ENCODE results near the gene HIVEP3. TPM values are rescaled to one million over a fixed set of nuclear protein-coding genes. Genes with fewer than 3 reads are reported as not detected.

HIVEP3 gene
- total and polyA plus RNA-seq, 7 donors = 0.70 to 3.4 (median 2.1) TPM

GRCh38 chr1:41640141-41640751, 278.5 kb downstream of the HIVEP3 start:
- WGBS, 3 donors = 73 to 90% (median 80%) methylated on average over 10 to 12 of the region's 12 CpGs
- H3K36me3 ChIP-seq (ENCODE audit: insufficient read depth in 1 of 2, low read depth in 1 of 2) = no peaks in the 10 kb centered on the region
- intact Hi-C loops (cut with DNase I) = no loop called here
- no peak overlapping the region for H3K27ac ChIP-seq
- no peaks in the 10 kb centered on the region for H3K4me1 ChIP-seq
- ATAC-seq = peak in 1 of 4 donors; percentile 3
- H3K4me3 ChIP-seq = no peak overlapping the region
- no peak for TF ChIP-seq CTCF (IDR thresholded peaks at IDR 0.05)
- no peak for DNase-seq
- H3K9me3 ChIP-seq = no peaks in the 10 kb centered on the region
- H3K27me3 ChIP-seq (ENCODE audit: insufficient read depth in 3 of 3, low read length in 2 of 3) = peaks cover 0 to 2% (median 0%) of the 10 kb centered on the region in 3 donors

GRCh38 chr1:41639332-41639936, 279.3 kb downstream of the HIVEP3 start:
- WGBS, 3 donors = 47 to 66% (median 58%) methylated on average over 10 of the region's 10 CpGs
- Histone ChIP-seq H3K36me3 (ENCODE audit: insufficient read depth in 1 of 2, low read depth in 1 of 2) (no peaks in the 10 kb centered on the region), H3K27me3 (ENCODE audit: insufficient read depth in 3 of 3, low read length in 2 of 3) (no peaks in the 10 kb centered on the region), H3K4me3 (no peak overlapping the region), H3K9me3 (no peaks in the 10 kb centered on the region), H3K4me1 (no peaks in the 10 kb centered on the region), H3K27ac (no peak overlapping the region)
- DNase-seq (peak in 1 of 2 donors; percentile 32), ATAC-seq (peak; percentile 89 to 96 (median 91))
- intact Hi-C loops (cut with DNase I) = no loop called here
- no peak for TF ChIP-seq CTCF (IDR thresholded peaks at IDR 0.05)

- no peak for TF ChIP-seq CTCF (IDR thresholded peaks at IDR 0.05)
- ATAC-seq (no peak), DNase-seq (no peak)
- H3K4me1 ChIP-seq = no peaks in the 10 kb centered on the region
- whole genome bisulfite sequencing, 3 donors = 81 to 87% (median 85%) methylated on average over 4 of the region's 4 CpGs
- H3K36me3 ChIP-seq (ENCODE audit: insufficient read depth in 1 of 2, low read depth in 1 of 2) = no peaks in the 10 kb centered on the region
- H3K27ac ChIP-seq = no peak overlapping the region
- H3K27me3 ChIP-seq (ENCODE audit: insufficient read depth in 3 of 3, low read length in 2 of 3) = no peaks in the 10 kb centered on the region
- intact Hi-C loops (cut with DNase I) = no loop called here
- no peaks in the 10 kb centered on the region for H3K9me3 ChIP-seq
- no peak overlapping the region for H3K4me3 ChIP-seq
Observed at GRCh38 chr1:41638086-41639024, 280.4 kb downstream of the HIVEP3 start.

GRCh38 chr1:41637367-41637766, 281.4 kb downstream of the HIVEP3 start:
- no peaks in the 10 kb centered on the region for H3K9me3 ChIP-seq
- H3K27me3 ChIP-seq (ENCODE audit: insufficient read depth in 3 of 3, low read length in 2 of 3) = no peaks in the 10 kb centered on the region
- no peaks in the 10 kb centered on the region for H3K36me3 ChIP-seq (ENCODE audit: insufficient read depth in 1 of 2, low read depth in 1 of 2)
- no peak for TF ChIP-seq CTCF (IDR thresholded peaks at IDR 0.05)
- no peak overlapping the region for H3K27ac ChIP-seq
- no peak for ATAC-seq
- H3K4me1 ChIP-seq = no peaks in the 10 kb centered on the region
- H3K4me3 ChIP-seq = no peak overlapping the region
- WGBS, 3 donors = 83 to 89% (median 86%) methylated on average over 7 of the region's 7 CpGs
- no peak for DNase-seq
- intact Hi-C loops (cut with DNase I) = loop anchor here in 1 of 2 donors (2.0 kb wide), 1 partner anchor 21 kb away; no protein-coding TSS in a partner anchor
